ENCODE results near the gene LIF.

GRCh38 chr22:30244641-30245040 lies 1.9 kb downstream of the LIF start:
- TF ChIP-seq RAD21 (IDR thresholded peaks at IDR 0.05; ENCODE audit: low read depth) (no peak), POLR2A (IDR thresholded peaks at IDR 0.05; ENCODE audit: borderline replicate concordance, extremely low read depth, insufficient read depth, insufficient read length) (no peak), POLR2AphosphoS5 (IDR thresholded peaks at IDR 0.05; ENCODE audit: low read depth, low read length) (no peak), TCF7L2 (IDR thresholded peaks at IDR 0.05; ENCODE audit: borderline replicate concordance, extremely low read depth, insufficient read depth, insufficient read length) (no peak)
- TF ChIP-seq, protein P1, sequence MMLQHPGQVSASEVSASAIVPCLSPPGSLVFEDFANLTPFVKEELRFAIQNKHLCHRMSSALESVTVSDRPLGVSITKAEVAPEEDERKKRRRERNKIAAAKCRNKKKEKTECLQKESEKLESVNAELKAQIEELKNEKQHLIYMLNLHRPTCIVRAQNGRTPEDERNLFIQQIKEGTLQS (IDR thresholded peaks at IDR 0.05) = no peak
- TF ChIP-seq, protein P2, sequence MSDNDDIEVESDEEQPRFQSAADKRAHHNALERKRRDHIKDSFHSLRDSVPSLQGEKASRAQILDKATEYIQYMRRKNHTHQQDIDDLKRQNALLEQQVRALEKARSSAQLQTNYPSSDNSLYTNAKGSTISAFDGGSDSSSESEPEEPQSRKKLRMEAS (IDR thresholded peaks at IDR 0.05) = no peak
- TF ChIP-seq, protein P3, sequence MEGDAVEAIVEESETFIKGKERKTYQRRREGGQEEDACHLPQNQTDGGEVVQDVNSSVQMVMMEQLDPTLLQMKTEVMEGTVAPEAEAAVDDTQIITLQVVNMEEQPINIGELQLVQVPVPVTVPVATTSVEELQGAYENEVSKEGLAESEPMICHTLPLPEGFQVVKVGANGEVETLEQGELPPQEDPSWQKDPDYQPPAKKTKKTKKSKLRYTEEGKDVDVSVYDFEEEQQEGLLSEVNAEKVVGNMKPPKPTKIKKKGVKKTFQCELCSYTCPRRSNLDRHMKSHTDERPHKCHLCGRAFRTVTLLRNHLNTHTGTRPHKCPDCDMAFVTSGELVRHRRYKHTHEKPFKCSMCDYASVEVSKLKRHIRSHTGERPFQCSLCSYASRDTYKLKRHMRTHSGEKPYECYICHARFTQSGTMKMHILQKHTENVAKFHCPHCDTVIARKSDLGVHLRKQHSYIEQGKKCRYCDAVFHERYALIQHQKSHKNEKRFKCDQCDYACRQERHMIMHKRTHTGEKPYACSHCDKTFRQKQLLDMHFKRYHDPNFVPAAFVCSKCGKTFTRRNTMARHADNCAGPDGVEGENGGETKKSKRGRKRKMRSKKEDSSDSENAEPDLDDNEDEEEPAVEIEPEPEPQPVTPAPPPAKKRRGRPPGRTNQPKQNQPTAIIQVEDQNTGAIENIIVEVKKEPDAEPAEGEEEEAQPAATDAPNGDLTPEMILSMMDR (IDR thresholded peaks at IDR 0.05 in 2 of 3, conservative IDR thresholded peaks at IDR 0.05 in 1 of 3; ENCODE audit: borderline replicate concordance in 1 of 3, insufficient read depth in 1 of 3, low read depth in 2 of 3, low read length in 2 of 3) = no peak
